ENCODE data around the gene CPT1A.

CPT1A gene

DNA sequence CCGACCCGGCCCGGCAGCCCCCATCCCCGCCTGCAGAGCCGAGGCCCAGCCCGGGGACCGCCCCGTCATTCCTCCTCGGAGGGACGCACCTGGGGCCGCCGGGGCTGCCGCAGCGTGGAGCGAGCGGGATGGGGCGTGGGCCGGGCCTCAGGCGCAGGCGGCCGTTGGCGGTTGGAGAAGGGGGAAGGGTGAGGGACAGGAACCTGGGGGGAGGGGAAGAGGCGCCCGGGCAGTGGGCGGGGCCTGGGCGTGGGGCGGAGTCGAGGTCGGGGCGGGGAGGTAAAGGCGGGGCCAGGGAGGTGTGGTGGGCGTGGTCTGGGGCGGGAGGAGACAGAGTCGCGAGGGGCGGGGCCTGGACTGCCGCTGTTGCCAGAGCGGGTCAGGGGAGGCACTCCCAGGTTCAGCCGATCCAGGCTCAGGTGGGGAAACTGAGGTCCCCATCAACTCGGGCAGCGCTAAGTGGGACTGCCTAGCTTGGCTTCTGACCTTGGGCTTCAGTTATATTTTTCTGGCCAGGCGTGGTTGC lies 90.3 kb downstream of the CPT1A start, which contains the start of gene TESMIN:
Gene TESMIN, minus strand, starts transcription at position 190 of the 526 bp plus-strand sequence. CDS start 860 bp downstream, outside the sequence.
- no peak for DNase-seq

DNA sequence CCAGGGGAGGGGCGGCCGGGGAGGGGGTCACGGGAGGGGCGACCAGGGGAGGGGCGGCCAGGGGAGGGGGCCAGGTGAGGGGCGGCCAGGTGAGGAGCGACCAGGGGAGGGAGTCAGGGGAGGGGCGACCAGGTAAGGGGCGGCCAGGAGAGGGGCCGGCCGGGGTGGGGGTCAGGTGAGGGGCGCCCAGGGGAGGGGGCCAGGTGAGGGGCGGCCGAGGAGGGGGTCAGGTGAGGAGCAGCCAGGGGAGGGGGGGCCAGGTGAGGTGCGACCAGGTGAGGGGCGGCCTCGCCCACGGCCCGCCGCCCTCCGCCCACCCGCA lies 90.8 kb downstream of the CPT1A start:
- no peak for DNase-seq

DNA sequence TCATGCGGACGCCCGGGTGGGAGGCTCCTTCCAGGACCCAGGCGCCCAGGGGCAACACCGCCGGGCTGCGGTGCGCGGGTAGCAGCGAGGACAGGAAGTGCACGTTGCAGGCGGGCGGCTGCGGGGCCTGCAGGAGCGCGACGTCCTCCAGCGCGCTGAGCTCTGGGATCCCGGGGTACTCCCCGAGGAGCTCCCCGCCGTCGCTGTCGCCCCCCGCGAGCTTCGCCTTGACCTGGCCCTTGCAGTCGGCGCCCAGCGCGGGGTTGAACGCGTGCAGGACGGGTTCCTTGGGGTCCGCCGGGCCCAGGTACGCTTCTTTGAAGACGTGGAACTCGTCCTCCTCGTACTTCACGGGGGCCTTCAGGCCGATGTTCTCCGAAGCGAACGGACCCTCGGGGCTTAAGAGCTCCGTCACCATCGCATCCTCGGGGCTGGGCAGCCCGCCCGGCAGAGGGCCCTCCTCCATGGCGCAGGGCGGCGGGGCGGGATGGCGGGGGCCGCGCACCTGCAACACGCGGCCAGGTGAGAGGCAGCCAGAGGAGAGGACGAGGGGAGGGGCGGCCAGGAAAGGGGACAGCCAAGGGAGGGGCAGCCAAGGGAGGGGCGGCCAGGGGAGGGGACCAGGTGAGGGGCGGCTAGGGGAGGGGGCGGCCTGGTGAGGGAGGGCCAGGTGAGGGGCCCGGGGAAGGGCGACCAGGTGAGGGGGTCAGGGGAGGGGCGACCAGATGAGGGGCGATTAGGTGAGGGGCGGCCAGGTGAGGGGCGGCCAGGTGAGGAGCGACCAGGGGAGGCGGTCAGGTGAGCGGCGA lies 91.3 kb downstream of the CPT1A start:
- no peak for DNase-seq

GRCh38 chr11:68749229-68750123 lies 92.2 kb downstream of the CPT1A start:
- DNase-seq: no peak

- DNase-seq: no peak
Observed at GRCh38 chr11:68748061-68748460, 93.7 kb downstream of the CPT1A start.

DNA sequence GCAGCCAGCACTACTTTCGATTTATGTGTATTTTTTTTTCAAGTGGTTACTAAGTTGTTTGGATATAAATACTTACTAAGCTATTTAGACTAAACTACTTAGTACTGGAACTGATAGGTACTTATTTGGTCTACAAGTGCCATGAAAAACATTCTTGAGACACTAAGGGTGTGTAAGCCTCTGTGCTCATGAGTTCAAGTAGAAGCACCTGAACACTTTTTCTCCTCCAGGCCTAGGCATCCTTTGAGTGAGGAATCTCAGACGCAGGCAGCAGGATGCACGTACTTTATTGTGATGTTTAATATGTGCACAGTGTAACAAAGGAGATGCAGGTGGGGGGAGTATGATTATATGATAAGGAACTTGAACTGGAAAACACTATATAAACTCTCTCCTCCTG lies 98.2 kb downstream of the CPT1A start:
- no peak for DNase-seq

GRCh38 chr11:68741463-68741862 lies 100.3 kb downstream of the CPT1A start:
- no peak for DNase-seq

DNA sequence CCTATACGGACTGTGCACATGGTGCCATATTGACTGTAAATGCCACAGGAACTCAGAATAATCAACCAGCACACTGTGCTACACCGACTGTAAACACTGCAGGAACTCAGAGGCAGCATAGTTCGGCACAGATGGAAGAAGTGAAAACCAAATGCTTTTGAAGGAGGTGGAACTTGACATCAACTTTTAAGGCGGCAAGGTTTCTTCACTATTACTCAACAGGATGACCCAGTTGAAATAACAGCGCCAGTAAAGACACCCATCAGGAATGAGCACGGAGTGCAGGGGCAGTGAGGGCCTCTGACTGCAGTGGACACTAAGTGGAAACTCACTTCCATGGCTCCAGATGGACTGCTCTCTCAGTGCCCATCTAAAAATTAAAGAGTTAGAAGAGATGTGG lies 106.1 kb downstream of the CPT1A start:
- no peak for DNase-seq

DNA sequence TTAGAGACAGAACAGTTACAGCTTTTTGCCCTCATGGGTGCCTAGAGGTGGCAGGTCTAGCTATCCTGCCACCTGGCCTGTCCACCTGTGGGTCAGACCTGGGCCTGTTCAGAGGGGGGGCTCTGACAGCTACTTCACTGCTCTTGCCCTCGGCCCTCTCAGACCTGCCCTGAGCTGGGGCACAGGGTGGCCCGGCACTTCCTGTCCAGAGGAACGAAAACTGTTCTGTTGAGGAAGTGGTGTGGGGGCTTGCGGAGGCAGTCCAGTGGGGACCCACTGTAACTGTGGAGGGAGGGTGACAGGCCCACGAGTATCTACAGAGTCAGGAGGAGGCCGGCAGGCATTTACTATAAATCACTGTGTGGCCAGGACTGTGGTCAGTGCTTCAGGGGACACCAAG lies 106.6 kb downstream of the CPT1A start:
- DNase-seq: no peak

DNA sequence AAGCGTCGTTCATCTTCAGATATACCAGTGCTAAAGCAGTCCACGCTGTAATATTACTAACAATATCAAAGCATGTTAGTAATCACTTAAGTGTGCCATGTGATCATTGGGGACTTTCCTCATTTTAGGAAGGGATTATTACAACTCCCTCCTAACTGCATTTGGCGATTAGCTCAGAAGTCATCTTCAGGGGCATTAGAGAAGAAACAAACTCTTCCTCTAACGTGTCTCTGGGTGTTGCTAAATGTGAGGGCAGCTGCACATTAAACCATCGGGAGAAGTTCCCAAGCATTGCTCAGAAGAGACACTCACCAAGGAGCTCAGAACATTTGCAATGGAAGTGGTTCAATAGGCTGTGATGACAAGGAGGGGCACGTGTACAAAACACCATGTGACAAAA lies 107.6 kb downstream of the CPT1A start:
- DNase-seq: no peak

DNA sequence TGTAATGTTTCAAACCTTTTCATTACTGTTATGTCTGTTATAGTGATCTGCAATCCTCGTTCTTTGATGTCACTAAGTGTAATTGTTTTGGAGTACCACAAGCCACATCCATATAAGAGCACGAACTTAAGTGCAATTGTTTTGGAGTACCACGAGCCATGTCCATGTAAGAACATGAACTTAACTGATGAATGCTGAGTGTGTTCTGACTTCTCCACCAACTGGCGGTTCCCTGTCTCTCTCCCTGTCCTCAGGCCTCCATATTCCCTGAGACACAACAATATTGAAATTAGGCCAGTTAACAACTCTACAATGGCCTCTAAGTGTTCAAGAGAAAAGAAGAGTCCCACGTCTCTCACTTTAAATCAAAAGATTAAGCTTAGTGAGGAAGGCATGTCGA lies 113.9 kb downstream of the CPT1A start:
- no peak for DNase-seq

DNA sequence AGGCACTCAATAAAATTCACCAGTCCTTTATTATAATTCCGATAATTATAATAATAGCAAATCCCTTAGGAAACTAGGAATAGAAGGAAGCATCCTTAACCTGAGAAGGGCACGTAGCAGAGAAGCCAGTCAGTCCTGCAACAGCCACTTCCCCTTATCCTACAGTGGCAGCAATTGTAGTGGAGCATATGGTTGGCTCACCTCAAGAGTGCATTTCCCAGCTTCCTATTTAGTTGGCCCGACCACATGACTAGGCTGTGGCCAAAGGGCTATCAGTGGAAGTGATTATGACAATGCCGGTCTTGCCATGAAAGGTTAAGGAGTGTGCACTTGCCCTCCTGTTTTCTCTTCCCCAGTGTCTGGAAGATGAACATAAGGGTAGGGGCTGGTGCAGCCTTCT lies 117.4 kb downstream of the CPT1A start:
- no peak for DNase-seq

- DNase-seq: no peak
Observed at GRCh38 chr11:68722143-68722542, 119.6 kb downstream of the CPT1A start.

DNA sequence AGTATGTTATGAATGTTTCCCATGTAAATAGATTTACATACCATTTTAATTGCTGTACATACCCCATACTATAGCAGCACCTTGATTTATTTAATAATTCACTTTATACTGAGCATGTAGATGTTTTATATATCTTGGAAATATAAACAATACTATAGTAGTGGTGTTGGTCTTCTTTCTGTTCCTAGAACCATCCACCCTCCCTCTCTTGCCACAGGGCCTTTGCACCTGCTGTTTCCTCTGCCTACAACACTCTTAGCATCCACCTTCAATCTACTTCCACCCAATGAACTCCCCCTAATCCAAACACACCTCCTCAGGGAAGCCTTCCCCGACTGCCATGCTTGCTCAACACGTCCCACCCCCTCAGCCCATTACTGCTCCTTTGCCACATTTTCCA lies 120.6 kb downstream of the CPT1A start:
- DNase-seq: no peak

DNA sequence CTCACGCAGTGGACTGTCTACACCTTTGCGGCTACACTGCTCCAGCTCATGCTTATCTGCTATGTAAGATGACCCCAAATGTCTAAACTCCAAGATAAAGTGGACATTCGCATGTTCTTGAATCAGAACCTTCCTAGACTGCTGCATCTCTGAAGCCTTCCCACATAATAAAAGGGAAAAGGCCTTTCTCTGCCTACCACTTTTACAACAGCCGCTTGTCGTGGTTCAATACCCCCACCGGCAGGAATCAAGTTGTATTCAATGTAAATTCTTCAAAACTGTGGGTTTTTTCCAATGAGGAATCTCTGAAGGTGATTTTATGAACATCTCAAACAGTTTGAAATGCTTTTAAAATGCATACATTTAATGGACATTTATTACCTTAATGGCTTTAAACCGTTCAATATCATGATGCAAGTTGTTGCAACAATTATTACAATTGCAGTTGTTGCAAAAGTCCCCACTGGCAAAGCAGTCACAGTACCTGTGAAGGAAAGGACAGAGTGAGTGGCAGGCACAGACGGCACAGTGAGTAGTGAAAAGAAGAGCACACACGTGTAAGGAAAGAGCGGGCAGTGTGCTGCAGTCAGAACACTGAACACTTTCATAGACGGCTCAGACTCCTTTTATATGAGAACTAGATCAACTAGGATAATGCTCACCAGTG lies 126.1 kb downstream of the CPT1A start:
- DNase-seq: no peak

DNA sequence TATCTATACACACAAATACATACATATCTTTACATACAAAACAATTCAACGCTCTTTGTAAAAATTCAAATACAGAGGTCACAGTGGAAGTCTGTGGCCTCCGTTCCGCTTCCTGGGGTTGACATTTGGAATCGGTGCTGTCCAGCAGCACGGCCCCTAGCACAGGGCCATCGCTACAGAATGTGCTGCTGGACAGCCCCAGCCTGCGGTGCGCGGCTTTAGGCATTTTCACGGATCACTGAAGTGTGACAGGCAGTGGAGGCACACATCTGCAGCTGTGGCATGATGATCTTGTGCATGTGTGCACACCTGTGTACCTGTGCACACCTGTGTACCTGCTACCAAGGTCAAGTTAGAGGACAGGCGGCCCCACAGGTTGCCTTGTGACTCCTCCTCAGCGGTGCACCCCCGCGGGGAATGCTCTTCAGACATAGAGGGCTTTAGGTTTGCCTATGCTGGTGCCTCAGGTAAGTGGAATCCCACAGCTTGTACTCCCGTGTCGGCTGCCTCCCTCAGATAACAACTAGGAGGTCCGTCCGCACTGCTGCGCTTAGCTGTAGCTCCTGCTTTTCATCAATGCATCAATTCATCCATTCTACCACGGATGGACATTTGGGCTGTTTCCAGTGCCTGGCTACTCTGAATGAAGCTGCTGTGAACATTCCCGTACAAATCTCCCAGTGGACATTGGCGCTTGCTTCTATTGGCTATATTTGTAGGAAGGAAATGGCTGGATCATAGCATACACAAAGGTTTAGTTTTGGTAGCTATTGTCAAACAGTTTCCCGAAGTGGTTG lies 127.5 kb downstream of the CPT1A start:
- no peak for DNase-seq

- no peak for DNase-seq
Observed at GRCh38 chr11:68711114-68711513, 130.6 kb downstream of the CPT1A start.

- DNase-seq: no peak
Observed at GRCh38 chr11:68710409-68710808, 131.3 kb downstream of the CPT1A start.

DNA sequence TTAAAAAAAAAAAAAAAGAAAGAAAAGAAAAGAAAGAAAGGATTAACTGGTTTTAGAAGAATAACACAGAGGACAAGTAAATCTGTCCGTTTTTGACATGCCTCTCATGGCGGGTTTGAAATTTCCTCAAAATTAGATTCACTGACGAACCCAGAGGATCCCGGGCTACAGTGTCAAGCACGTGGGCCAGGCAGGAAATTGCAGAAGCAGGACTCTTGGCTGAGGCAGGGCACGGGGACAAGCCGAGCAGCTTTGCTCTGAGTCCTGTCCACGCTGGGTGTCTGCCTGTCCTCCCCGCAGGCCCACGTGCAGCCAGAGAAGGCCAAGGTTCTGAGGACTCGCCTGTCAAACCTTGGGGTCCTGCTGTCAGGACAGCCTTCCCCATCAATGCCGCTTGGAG lies 132.7 kb downstream of the CPT1A start:
- no peak for DNase-seq

GRCh38 chr11:68707527-68707926 lies 134.2 kb downstream of the CPT1A start:
- no peak for DNase-seq

DNA sequence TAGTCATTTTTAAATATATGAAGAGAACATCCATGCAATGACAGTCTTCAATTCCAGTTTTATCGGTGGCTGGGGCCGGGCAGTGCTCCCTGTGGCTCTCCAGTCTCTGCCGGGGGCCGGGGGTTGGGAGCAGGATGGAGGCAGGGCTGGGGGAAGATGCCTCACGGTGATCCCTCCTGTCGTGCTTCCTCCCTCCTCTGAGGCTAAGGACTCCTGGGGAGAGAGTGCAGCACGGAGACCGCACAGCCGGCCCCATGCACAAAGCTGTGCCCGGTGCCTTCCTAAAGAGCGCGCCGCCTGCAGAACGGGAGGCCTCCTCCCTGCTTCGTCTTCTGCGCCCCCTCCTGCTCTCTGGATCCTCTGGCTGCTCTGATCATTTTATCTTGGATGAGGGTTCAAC lies 136.8 kb downstream of the CPT1A start:
- no peak for DNase-seq
